H4 (cell line): Measurements from ENCODE around the gene ZNF281. TPM values are rescaled to one million over a fixed set of nuclear protein-coding genes. Genes with fewer than 3 reads are reported as not detected.
"Not testable (repeated sequence)": the region's sequence is repeated elsewhere in the genome, so short reads cannot be mapped to it uniquely, and the experiment has no call there.

Experiments used
- DNase-seq: peaks from one replicate; pipeline ENCODE4 v3.0.0-alpha.2; 2015; ENCODE audit warnings: low spot score
- total RNA-seq: library from RNA; depleted of rRNA; stranded (reverse); fragments of >200 nt; shearing (Covaris generic); gene quantifications from 2 replicates; pipeline ENCODE4 v1.2.3, GENCODE V29; 2014; rRNA removed

The ZNF281 gene, protein sequence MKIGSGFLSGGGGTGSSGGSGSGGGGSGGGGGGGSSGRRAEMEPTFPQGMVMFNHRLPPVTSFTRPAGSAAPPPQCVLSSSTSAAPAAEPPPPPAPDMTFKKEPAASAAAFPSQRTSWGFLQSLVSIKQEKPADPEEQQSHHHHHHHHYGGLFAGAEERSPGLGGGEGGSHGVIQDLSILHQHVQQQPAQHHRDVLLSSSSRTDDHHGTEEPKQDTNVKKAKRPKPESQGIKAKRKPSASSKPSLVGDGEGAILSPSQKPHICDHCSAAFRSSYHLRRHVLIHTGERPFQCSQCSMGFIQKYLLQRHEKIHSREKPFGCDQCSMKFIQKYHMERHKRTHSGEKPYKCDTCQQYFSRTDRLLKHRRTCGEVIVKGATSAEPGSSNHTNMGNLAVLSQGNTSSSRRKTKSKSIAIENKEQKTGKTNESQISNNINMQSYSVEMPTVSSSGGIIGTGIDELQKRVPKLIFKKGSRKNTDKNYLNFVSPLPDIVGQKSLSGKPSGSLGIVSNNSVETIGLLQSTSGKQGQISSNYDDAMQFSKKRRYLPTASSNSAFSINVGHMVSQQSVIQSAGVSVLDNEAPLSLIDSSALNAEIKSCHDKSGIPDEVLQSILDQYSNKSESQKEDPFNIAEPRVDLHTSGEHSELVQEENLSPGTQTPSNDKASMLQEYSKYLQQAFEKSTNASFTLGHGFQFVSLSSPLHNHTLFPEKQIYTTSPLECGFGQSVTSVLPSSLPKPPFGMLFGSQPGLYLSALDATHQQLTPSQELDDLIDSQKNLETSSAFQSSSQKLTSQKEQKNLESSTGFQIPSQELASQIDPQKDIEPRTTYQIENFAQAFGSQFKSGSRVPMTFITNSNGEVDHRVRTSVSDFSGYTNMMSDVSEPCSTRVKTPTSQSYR
- total RNA-seq: 12.0 and 14.4 TPM in 2 replicates

- DNase-seq: peak; percentile 86
Measured at GRCh38 chr1:200409761-200410565, at the start of gene ZNF281. Gene ZNF281, minus strand, starts transcription at chr1:200410036. Its CDS starts 331 bp downstream, at chr1:200409705.

- no peak for DNase-seq
Measured at GRCh38 chr1:200458780-200459179, 48.9 kb upstream of the ZNF281 start.

DNA sequence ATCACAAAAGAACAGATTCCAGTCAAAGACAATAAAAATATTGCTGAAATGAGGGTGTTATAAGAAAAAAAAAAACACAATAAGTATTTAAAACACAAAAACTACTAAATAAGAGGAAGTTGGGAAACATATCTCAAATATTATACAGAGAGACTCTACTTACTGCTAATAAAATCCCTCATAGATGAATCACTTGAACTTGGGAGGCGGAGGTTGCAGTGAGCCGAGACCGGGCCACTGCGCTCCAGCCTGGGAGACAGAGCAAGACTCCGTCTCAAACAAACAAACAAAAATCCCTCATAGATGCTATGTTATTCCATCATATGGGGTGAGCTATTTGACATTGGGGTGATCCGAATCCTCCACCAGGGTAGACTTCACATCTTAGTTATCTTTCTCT, 48.0 kb upstream of the ZNF281 start:
- DNase-seq: no peak

DNA sequence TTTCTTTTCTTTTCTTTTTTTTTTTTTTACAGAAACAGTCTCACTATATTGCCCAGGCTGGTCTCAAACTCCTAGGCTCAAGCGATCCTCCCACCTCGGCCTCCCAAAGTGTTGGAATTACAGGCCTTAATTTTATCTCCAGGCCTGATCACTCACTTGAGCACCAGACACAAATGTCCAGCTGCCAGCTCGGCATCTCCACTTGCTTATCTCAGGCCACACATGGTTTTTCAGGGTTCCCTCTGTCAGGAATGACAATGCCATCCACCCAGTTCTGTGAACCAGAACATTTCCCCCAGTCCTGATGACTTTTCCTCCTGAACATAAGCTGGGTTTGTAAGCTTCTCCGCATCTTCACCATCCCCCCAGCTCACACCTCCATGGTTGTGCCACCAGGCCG, 44.6 kb upstream of the ZNF281 start:
- DNase-seq: no peak

- no peak for DNase-seq
Measured at GRCh38 chr1:200453553-200453905, 43.7 kb upstream of the ZNF281 start.

DNA sequence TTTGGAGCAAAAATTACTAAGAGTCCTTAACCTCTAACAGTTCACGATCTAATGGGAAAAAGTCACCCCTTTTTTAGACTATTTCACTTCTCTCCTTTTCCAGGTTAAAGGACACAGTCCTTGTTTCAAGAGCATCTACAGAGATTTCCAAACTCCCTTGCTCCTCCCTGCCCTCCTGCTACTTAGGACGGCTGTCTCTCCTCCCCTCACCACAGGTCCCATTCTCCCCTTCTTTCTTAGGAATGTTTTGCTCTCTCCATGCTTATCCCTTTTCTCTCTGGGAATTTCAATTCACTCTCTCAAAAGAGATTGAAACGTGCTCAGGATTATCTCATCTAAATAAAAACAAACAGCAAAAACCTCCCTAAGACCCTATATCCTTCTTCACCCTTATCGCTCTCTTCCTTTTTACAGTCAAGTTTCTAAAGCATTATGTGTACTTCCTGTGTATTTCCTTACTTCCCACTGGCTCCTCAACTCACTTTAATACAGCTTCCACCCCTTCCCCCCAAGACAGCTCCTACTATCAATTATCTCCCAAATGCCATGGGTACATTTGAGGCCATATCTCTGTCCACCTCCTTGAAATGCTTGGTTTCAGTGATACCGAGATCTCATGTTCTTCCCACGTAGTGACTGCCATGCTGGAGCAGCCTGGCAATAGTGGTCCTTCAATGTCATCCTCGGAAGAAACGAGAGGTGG, 43.2 kb upstream of the ZNF281 start:
- DNase-seq: no peak

- no peak for DNase-seq
Measured at GRCh38 chr1:200448034-200448762, 38.4 kb upstream of the ZNF281 start.

DNA sequence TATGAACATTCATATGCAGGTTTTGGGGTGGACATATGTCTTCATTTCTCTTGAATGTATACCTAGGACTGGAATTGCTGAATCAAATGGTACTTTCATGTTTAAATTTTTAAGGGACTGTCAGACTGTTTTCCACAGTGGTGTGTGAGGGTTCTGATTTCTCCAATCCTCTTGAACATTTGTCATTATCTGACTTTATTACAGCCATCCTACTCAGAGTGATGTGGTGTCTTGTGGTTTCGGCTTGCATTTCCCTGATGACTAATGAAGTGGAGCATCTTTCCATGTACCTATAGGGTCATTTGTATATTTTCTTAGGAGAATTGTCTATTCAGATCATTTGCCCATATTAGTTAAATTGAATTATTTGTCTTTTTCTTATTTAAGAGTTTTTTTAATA, 35.4 kb upstream of the ZNF281 start:
- DNase-seq: no peak

GRCh38 chr1:200444478-200444877, 34.6 kb upstream of the ZNF281 start:
- DNase-seq: no peak

GRCh38 chr1:200443860-200444259, 34.0 kb upstream of the ZNF281 start:
- DNase-seq: no peak

DNA sequence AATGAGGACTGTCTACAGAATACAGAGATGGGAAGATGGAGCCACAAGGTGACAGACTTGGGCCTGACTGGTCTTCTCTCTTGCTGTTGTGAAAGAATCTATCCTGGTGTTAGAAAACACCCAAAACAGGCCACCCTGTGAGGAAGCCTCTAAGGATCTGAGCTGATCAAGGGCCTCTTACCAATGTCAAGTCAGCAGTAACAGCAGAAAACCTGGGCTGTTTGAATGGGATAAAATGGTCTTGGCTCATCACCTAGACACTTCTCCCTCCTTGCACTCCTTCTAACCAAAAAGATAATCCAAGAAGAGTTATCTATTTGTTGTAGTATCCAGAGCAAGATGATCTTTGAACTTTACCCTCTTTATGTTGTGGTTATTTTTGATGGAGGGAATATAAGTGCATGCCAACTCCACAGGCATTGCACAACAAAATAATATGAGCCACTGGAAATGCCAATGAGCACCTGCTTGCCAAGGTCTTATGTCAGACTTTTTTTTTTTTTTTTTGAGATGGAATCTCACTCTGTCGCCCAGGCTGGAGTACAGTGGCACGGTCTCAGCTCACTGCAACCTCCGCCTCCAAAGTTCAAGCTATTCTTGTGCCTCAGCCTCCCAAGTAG, 32.8 kb upstream of the ZNF281 start:
- no peak for DNase-seq

- DNase-seq: no peak
Measured at GRCh38 chr1:200442023-200442422, 32.2 kb upstream of the ZNF281 start.

GRCh38 chr1:200438911-200439310, 29.1 kb upstream of the ZNF281 start:
- DNase-seq: peak; percentile 34

- not testable (repeated sequence) for DNase-seq
Measured at GRCh38 chr1:200438413-200438812, 28.6 kb upstream of the ZNF281 start.

- no peak for DNase-seq
Measured at GRCh38 chr1:200437556-200438203, 27.8 kb upstream of the ZNF281 start.

- no peak for DNase-seq
Measured at GRCh38 chr1:200437088-200437487, 27.3 kb upstream of the ZNF281 start.

DNA sequence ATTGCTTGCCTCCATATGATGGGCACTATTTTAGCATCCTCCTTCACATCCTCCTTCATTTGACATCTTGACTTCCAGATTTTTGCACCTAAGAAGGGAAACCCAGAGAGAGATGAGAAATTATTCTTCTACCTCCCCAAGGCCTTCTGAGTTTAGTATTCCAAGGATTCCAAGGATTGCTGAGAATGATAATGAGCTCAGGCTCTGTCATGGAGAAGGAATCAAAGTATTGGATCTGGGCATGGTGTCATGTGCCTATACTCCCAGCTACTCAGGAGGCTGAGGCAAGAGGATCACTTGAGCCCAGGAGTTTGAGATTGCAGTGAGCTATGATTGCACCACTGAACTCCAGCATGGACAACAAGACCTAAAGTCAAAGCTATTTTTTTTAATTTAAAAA, 26.6 kb upstream of the ZNF281 start:
- no peak for DNase-seq

DNA sequence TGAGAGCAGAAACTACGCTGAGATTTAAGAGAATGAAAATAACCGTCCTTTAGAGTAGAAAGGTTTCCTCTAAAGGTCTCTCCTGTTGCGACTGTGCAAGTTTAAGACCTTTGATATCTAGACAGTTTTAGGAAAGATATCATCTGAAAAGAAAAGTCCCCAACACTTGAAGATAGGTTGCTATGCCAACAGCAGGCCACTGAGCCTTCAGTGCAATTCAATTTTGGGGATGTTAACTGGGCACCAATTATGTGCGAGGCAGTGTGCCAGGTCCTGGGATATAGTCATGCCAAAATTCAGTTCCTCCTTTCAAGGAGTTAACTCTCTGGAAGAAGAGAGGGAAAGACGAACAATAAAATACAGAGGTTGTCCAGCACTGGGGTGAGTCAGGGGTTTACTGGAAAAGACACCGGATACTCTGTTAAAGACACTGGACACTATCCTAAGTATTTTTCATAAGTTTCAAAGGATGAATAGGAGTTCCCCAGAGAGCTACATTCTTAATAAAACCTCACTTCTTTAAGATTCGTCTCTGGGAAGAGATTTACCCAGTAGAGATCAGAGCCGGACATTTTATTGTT, 25.5 kb upstream of the ZNF281 start:
- DNase-seq: no peak

- no peak for DNase-seq
Measured at GRCh38 chr1:200433586-200433985, 23.8 kb upstream of the ZNF281 start.
